GM19023 (cell line): ENCODE data around the gene NCAM2.
"Not testable (repeated sequence)": the region's sequence is repeated elsewhere in the genome, so short reads cannot be mapped to it uniquely, and the experiment has no call there.

ENCODE experiments used
- ATAC-seq: cut with Tn5 transposase; IDR thresholded peaks from one replicate; pipeline ENCODE4 v1.9.1; 2021; ENCODE audit warnings: mild to moderate bottlenecking, moderate library complexity; ENCODE audit not compliant: unreplicated experiment

NCAM2 gene

GRCh38 chr21:21101911-21102310 is 103.7 kb downstream of the NCAM2 start:
- ATAC-seq, result no peak

DNA sequence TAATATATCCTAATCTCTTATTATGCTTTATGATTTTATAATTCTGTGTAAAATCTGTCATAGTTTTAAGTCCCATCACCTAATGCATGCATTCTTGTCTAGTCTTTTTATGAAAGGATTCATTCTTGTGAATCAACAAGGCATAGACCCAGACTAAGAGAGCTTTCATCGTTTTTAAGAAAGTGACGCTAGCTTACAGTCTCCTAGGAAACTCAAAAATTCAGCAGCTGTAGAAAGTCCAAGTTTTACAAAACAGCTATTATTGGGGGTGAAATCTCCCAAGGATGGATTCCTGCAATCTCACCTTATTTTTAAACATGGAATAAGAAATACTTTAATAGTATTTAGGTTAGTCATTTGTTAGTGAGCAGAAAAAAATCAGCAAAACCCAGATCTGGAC is 104.7 kb downstream of the NCAM2 start:
- no peak for ATAC-seq

DNA sequence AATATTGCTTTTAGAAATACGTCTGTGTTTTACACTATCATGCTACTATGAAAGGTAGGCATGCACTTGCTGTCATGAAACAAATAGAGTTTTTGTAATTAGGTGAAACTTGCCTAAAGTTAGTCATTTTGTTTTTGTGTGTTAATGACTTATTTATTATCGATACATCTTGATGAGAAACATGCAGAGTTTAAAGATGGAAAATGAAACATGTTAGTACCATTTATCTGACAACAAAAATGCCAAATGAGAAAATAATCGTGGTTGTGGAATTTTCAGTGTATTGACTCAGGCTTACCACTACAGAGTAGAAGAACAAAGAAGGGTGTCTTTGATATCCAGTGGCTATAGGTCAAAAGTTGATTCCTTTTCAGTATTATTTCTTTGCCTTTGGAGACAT is 105.5 kb downstream of the NCAM2 start:
- ATAC-seq, result no peak

GRCh38 chr21:21109736-21110135 is 111.5 kb downstream of the NCAM2 start:
- ATAC-seq, result no peak

- ATAC-seq, result no peak
These were observed 113.2 kb downstream of the NCAM2 start for GRCh38 chr21:21111309-21111920.

DNA sequence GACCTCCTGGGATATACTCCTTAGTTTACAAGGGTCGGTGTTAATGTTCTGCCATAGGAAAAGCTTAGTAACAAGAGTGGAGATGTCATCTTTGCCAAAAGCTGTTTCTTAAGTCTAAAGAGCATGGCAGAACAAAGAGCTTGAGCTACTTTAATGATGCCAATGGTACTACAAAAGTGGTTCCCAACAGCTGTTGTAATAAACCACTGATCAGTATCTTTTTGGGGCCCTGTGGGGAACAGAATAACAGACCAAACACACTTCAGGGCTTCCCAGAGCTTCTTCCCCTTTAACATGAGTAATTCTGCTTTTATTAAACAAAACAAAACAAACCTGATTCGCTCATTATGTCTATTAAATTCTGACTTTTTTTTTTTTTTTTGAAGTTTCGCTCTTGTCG is 116.3 kb downstream of the NCAM2 start:
- ATAC-seq, result no peak

DNA sequence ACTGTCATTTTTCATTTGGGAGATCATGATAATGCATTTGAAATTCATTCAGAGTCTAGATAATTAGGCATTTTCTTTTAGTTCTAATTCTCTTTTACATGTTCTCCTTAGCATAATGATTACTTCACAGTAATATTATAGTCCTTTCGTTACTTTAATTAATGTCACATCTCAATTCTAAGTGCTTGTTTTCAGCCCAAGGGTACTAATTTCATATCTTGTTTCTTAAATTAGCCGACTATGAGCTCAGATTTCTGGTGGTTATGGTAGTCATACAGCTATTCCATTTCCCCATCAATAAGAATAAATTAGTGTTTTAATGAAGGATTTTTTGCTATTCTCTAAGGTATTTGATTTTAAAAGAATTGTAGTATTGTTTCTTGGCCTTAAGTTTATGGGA is 120.9 kb downstream of the NCAM2 start:
- no peak for ATAC-seq

DNA sequence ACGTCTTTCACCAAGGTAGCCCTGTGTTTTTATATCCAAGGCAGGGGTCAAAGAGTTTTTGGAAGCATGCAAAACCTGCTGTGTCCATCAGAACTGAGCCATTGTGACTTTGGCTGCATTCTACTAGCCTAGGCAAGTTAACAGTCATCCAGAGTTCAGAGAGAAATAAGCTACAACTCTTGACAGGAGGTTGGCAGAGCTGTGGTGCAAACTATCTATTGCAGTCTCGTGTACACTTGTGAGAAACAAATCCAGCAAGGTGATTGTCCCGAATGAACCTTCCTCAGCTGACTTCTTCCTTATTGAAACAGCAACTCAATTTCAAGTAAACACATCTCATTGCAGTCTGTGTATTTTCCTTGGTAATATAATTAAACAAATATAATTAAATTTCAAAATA is 124.5 kb downstream of the NCAM2 start:
- ATAC-seq, result no peak

DNA sequence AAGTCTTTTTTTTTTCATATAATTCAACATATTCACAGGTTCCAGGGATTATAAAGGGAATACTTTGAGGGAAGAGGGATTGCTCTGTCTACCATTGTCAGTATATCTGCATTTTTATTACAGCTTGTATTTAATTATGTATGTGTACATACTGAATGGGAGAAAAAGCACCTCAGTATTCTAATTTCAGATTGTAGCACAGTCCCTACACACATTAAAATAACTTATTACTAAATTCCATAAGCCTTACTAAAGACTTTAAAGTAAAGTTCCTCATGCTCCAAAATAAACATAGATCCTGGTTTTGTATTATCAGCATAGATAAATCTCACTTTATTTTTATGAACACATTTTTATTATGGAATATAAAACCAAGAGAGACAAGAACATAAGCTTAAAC is 134.2 kb downstream of the NCAM2 start:
- no peak for ATAC-seq

DNA sequence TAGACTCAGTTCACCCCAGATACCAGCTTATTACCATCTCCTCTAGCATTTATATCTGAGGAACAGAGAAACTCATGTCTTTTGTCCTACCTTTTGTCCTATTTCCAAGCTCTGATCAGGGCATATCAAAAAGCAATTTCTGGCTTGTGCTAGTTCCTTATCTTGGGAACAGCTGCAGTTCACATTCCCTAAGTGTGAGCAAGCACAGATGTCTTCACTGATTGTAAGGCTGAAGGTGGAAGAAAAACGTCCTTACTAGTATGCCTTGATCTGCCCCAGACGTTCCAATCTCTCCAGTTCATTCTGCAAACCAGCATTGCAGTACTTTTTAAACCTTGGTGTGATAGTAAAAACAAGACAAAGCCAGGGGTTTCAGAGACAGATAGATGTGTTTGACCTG is 139.8 kb downstream of the NCAM2 start:
- ATAC-seq, result no peak

DNA sequence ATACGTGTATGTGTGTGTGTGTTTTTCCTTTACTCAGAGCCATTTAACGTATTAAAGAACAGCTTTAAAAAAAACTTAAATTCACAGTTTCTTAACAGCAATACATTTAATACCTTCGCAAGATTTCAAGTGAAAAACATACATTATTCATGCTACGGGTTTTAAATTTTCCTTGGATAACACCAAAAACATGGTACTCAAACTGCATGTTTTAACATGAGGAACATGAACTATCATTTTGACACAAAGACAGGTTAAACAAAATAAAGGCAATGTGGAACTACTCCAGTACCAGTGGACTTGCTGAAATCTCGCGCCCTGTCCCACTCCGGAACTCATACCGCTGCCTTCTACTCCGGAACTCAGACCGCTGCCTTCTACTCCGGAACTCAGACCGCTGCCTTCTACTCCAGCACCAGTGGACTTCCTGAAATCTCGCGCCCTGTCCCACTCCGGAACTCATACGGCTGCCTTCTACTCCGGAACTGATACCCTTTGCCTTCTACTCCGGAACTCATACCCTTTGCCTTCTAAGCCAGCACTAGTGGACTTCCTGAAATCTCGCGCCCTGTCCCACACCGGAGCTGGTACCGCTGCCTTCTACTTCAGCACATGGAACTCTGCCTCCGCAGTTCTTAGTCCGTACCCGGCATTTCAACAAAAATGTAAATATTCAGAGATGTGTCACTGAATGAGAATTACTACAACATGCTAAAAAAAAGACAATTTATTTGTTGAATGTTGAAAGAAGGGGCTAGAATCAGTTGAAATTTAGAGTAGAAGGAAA is 148.6 kb downstream of the NCAM2 start:
- ATAC-seq, result no peak

- ATAC-seq, result no peak
These were observed 149.2 kb downstream of the NCAM2 start for GRCh38 chr21:21147374-21147745.

- ATAC-seq, result no peak
These were observed 149.8 kb downstream of the NCAM2 start for GRCh38 chr21:21148009-21148408.

GRCh38 chr21:21148514-21148913 is 150.3 kb downstream of the NCAM2 start:
- no peak for ATAC-seq

DNA sequence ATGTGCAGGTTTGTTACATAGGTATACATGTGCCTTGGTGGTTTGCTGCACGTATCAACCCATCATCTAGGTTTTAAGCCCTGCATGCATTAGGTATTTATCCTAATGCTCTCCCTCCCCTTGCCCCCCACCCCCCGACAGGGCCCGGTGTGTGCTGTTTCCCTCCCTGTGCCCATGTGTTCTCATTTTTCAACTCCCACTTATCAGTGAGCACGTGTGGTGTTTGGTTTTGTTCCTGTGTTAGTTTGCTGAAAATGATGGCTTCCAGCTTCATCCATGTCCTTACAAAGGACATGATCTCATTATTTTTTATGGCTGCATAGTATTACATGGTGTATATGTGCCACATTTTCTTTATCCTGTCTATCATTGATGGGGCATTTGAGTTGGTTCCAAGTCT is 151.2 kb downstream of the NCAM2 start:
- ATAC-seq, result not testable (repeated sequence)

GRCh38 chr21:21151231-21151630 is 153.0 kb downstream of the NCAM2 start:
- ATAC-seq, result no peak

DNA sequence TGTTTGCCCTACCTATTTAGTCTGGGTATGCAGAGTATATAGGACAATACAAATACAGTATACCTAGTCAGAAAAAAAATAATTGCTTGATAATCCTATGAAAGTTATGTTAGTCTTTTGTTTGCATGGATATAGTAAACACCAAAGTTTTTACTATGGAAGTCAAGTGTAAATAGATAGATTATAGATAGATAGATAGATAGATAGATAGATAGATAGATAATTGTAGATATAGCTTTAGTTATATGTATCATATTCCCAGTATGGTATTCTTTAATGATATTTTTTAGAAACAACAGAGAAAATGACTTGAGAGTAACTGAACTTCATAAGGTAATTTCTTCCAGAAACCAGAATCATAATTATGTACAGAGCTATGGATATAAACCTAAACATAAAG is 158.2 kb downstream of the NCAM2 start:
- no peak for ATAC-seq

GRCh38 chr21:21156957-21157356 is 158.7 kb downstream of the NCAM2 start:
- no peak for ATAC-seq

GRCh38 chr21:21158376-21158918 is 160.2 kb downstream of the NCAM2 start:
- no peak for ATAC-seq

- ATAC-seq, result no peak
These were observed 161.2 kb downstream of the NCAM2 start for GRCh38 chr21:21159253-21159899.

DNA sequence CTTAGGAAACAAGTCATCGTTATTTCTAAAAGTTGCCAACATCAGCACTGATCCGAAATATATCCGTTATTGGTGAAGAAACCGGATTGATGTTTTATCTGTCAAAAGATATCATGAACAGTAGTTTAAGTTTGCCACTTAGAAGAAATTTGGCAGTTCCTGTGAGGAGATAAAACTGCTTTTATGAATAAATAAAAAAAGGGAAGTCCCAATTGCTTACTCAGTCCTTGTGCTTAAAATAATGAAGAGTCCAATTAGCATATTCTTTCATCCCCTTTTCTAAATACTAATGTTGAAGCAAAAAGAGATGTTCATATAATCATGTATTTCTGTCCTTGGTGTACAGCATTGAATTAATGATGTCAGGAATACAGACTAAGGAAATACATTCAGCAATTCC is 164.6 kb downstream of the NCAM2 start:
- no peak for ATAC-seq

- no peak for ATAC-seq
These were observed 165.7 kb downstream of the NCAM2 start for GRCh38 chr21:21163904-21164303.
